ENCODE data around the gene MBD3L3. TPM values are rescaled to one million over a fixed set of nuclear protein-coding genes. Genes with fewer than 3 reads are reported as not detected.

MBD3L3 gene
- polyA plus RNA-seq, 1 donor, result not detected

Other genes with a start within 250 kb of the MBD3L3 start
- 0.05 TPM for gene ADGRE1, start 171.1 kb downstream of the MBD3L3 start, polyA plus RNA-seq (ENCODE audit: insufficient read length)
- gene MBD3L2B, start 37.2 kb downstream of the MBD3L3 start, polyA plus RNA-seq (ENCODE audit: insufficient read length), result not detected
- gene MBD3L5, start 28.1 kb downstream of the MBD3L3 start, polyA plus RNA-seq (ENCODE audit: insufficient read length), result not detected
- gene MBD3L4, start 18.5 kb downstream of the MBD3L3 start, polyA plus RNA-seq (ENCODE audit: insufficient read length), result not detected
- gene MBD3L2, start 9.4 kb downstream of the MBD3L3 start, polyA plus RNA-seq (ENCODE audit: insufficient read length), result not detected
- 11.7 TPM for gene ZNF557, start 11.0 kb upstream of the MBD3L3 start, polyA plus RNA-seq (ENCODE audit: insufficient read length)
- gene INSR, start 235.7 kb upstream of the MBD3L3 start, polyA plus RNA-seq (ENCODE audit: insufficient read length), result 32.1 TPM

All from left kidney (tissue), 1 donor.